ENCODE measurements around the gene ABCC4. TPM values are rescaled to one million over a fixed set of nuclear protein-coding genes. Genes with fewer than 3 reads are reported as not detected.

The ABCC4 gene
- total and polyA plus RNA-seq, 2 donors (not counting 1 experiment from before 2014, with no cell fraction given) = 1.8 to 7.1 TPM

GRCh38 chr13:95121516-95121915 is 179.7 kb downstream of the ABCC4 start:
- no peaks in the 10 kb centered on the region for H3K27me3 Mint-ChIP-seq
- H3K4me2 ChIP-seq (replicated peaks; ENCODE audit: low read depth, low read length, poor library complexity, severe bottlenecking) = no peak overlapping the region
- POLR2A ChIA-PET = no interaction called here
- intact Hi-C loops (cut with micrococcal nuclease) = no loop called here
- H2AFZ ChIP-seq (ENCODE audit: insufficient read depth, low read depth, low read length, poor library complexity, severe bottlenecking) = no peak overlapping the region
- TF ChIP-seq EZH2 (IDR thresholded peaks at IDR 0.05; ENCODE audit: borderline replicate concordance, insufficient read depth, low read depth, low read length, poor library complexity, severe bottlenecking) = no peak
- TF ChIP-seq CTCF (IDR thresholded peaks at IDR 0.05) = no peak
- H3K27ac ChIP-seq (ENCODE audit: low read length in 2 of 2) = no peak overlapping the region
- no peaks in the 10 kb centered on the region for H3K79me2 ChIP-seq (ENCODE audit: control insufficient read depth, insufficient read depth, low read length)
- H3K4me1 Mint-ChIP-seq = no peaks in the 10 kb centered on the region
- 100% methylated on average over 1 of the region's 1 CpG for WGBS (ENCODE audit: insufficient coverage)
- H3K9me3 Mint-ChIP-seq (ENCODE audit: insufficient read depth) = peaks cover 3% of the 10 kb centered on the region
- no peaks in the 10 kb centered on the region for H3K27me3 ChIP-seq (replicated peaks in 1 of 4; ENCODE audit: control extremely low read depth in 1 of 4, control insufficient read depth in 3 of 4, insufficient read depth in 4 of 4, low read length in 3 of 4)
- H4K20me1 ChIP-seq (ENCODE audit: control insufficient read depth, insufficient read depth, low read length, poor library complexity, severe bottlenecking) = no peaks in the 10 kb centered on the region
- no peak overlapping the region for H3K27ac Mint-ChIP-seq
- H3K9ac ChIP-seq (ENCODE audit: low read length) = no peak overlapping the region
- ATAC-seq (ENCODE audit: low read depth) (no peak), DNase-seq (no peak)
- no peaks in the 10 kb centered on the region for H3K9me3 ChIP-seq (ENCODE audit: control extremely low read depth in 1 of 3, control insufficient read depth in 2 of 3, insufficient read depth in 1 of 3, low read length in 2 of 3)
- no peaks in the 10 kb centered on the region for H3K4me1 ChIP-seq (ENCODE audit: control insufficient read depth in 2 of 2, insufficient read depth in 2 of 2, low read length in 2 of 2)
- CTCF ChIA-PET = no interaction called here
- H3K36me3 ChIP-seq (replicated peaks in 1 of 2; ENCODE audit: control extremely low read depth in 1 of 2, control insufficient read depth in 1 of 2, extremely low read depth in 1 of 2, insufficient read depth in 2 of 2, low read length in 1 of 2) = no peaks in the 10 kb centered on the region
- no peak overlapping the region for H3K4me3 ChIP-seq (ENCODE audit: control extremely low read depth in 1 of 5, extremely low read depth in 1 of 5, insufficient read depth in 1 of 5, low read depth in 2 of 5, low read length in 4 of 5)
- H3K4me3 Mint-ChIP-seq = no peak overlapping the region

- no peak overlapping the region for H2AFZ ChIP-seq (ENCODE audit: insufficient read depth, low read depth, low read length, poor library complexity, severe bottlenecking)
- DNase-seq (no peak), ATAC-seq (ENCODE audit: low read depth) (no peak)
- no peaks in the 10 kb centered on the region for H4K20me1 ChIP-seq (ENCODE audit: control insufficient read depth, insufficient read depth, low read length, poor library complexity, severe bottlenecking)
- Mint-ChIP-seq H3K9me3 (ENCODE audit: insufficient read depth) (peaks cover 3% of the 10 kb centered on the region), H3K4me1 (no peaks in the 10 kb centered on the region), H3K4me3 (no peak overlapping the region), H3K27me3 (no peaks in the 10 kb centered on the region), H3K27ac (no peak overlapping the region)
- TF ChIP-seq CTCF (IDR thresholded peaks at IDR 0.05) (no peak), EZH2 (IDR thresholded peaks at IDR 0.05; ENCODE audit: borderline replicate concordance, insufficient read depth, low read depth, low read length, poor library complexity, severe bottlenecking) (no peak)
- 94% methylated on average over 2 of the region's 2 CpGs for whole genome bisulfite sequencing (ENCODE audit: insufficient coverage)
- intact Hi-C loops (cut with micrococcal nuclease) = no loop called here
- ChIA-PET CTCF (no interaction called here), POLR2A (no interaction called here)
- no peak overlapping the region for H3K4me3 ChIP-seq (ENCODE audit: control extremely low read depth in 1 of 5, extremely low read depth in 1 of 5, insufficient read depth in 1 of 5, low read depth in 2 of 5, low read length in 4 of 5)
- H3K36me3 ChIP-seq (replicated peaks in 1 of 2; ENCODE audit: control extremely low read depth in 1 of 2, control insufficient read depth in 1 of 2, extremely low read depth in 1 of 2, insufficient read depth in 2 of 2, low read length in 1 of 2) = no peaks in the 10 kb centered on the region
- H3K9me3 ChIP-seq (ENCODE audit: control extremely low read depth in 1 of 3, control insufficient read depth in 2 of 3, insufficient read depth in 1 of 3, low read length in 2 of 3) = no peaks in the 10 kb centered on the region
- no peaks in the 10 kb centered on the region for H3K4me1 ChIP-seq (ENCODE audit: control insufficient read depth in 2 of 2, insufficient read depth in 2 of 2, low read length in 2 of 2)
- H3K4me2 ChIP-seq (replicated peaks; ENCODE audit: low read depth, low read length, poor library complexity, severe bottlenecking) = no peak overlapping the region
- H3K27me3 ChIP-seq (replicated peaks in 1 of 4; ENCODE audit: control extremely low read depth in 1 of 4, control insufficient read depth in 3 of 4, insufficient read depth in 4 of 4, low read length in 3 of 4) = no peaks in the 10 kb centered on the region
- no peaks in the 10 kb centered on the region for H3K79me2 ChIP-seq (ENCODE audit: control insufficient read depth, insufficient read depth, low read length)
- H3K9ac ChIP-seq (ENCODE audit: low read length) = no peak overlapping the region
- H3K27ac ChIP-seq (ENCODE audit: low read length in 2 of 2) = no peak overlapping the region
Observed at GRCh38 chr13:95120650-95121049, 180.6 kb downstream of the ABCC4 start.
